Hepatocyte (in vitro differentiated cells): Measurements from ENCODE around the gene MVB12B.

Experiments used
- CTCF ChIP-seq: fragments of 200-600 bp; sonication (generic); IDR thresholded peaks from 2 replicates; pipeline ENCODE4 v1.5.1; 2016; ENCODE audit warnings: antibody characterized with exemption, mild to moderate bottlenecking; ENCODE audit not compliant: poor library complexity
- EZH2 ChIP-seq: fragments of 200-600 bp; sonication (generic); IDR thresholded peaks from 2 replicates; pipeline ENCODE4 v1.6.1; 2016; ENCODE audit warnings: antibody characterized with exemption, mild to moderate bottlenecking, borderline replicate concordance
- EZH2phosphoT487 ChIP-seq: fragments of 200-600 bp; sonication (generic); IDR thresholded peaks from one replicate; pipeline ENCODE4 v1.6.1; 2018; ENCODE audit warnings: antibody characterized with exemption, mild to moderate bottlenecking, low read depth, moderate library complexity; ENCODE audit not compliant: unreplicated experiment, severe bottlenecking

- no peak for TF ChIP-seq CTCF
- TF ChIP-seq EZH2 = no peak
- TF ChIP-seq EZH2phosphoT487 = no peak
Measured at GRCh38 chr9:126472948-126473298, 146.3 kb downstream of the MVB12B start.
